GM10847 (cell line): ENCODE results near the gene MIS18BP1.

Source experiments
- POLR2A ChIP-seq: IDR thresholded peaks from 2 replicates; pipeline ENCODE4 v1.6.1; 2011; ENCODE audit not compliant: insufficient read length; ENCODE audit errors: extremely low read depth

MIS18BP1 gene

GRCh38 chr14:45185100-45185814 lies 67.7 kb downstream of the MIS18BP1 start:
- no peak for TF ChIP-seq POLR2A

GRCh38 chr14:45181806-45182205 lies 71.2 kb downstream of the MIS18BP1 start:
- TF ChIP-seq POLR2A = no peak

- TF ChIP-seq POLR2A = no peak
Measured at GRCh38 chr14:45181329-45181728, 71.7 kb downstream of the MIS18BP1 start.

GRCh38 chr14:45177076-45177475 lies 75.9 kb downstream of the MIS18BP1 start:
- TF ChIP-seq POLR2A = no peak

- TF ChIP-seq POLR2A = no peak
Measured at GRCh38 chr14:45169906-45170305, 83.1 kb downstream of the MIS18BP1 start.

GRCh38 chr14:45156067-45156466 lies 96.9 kb downstream of the MIS18BP1 start:
- TF ChIP-seq POLR2A = no peak
